ENCODE data around the gene ASTN2.

The ASTN2 gene

GRCh38 chr9:116929621-116930020, 485.2 kb downstream of the ASTN2 start:
- H3K4me2 ChIP-seq (ENCODE audit: low read length) = no peak overlapping the region
- H3K27me3 ChIP-seq (ENCODE audit: control insufficient read depth, low read length) = no peaks in the 10 kb centered on the region
- no peaks in the 10 kb centered on the region for H3F3A ChIP-seq (ENCODE audit: control insufficient read depth, insufficient read depth)
- H3K27ac ChIP-seq (ENCODE audit: low read depth, low read length) = no peak overlapping the region
- H3K79me2 ChIP-seq (ENCODE audit: control insufficient read depth, low read length) = no peaks in the 10 kb centered on the region
- no peaks in the 10 kb centered on the region for H3K36me3 ChIP-seq (ENCODE audit: control insufficient read depth, low read length)
- H3K4me1 ChIP-seq (ENCODE audit: control insufficient read depth, low read length) = no peaks in the 10 kb centered on the region
- no peak overlapping the region for H3K4me3 ChIP-seq (ENCODE audit: low read length)
- H3K9me2 ChIP-seq (replicated peaks; ENCODE audit: control insufficient read depth, low read length) = no peaks in the 10 kb centered on the region
- TF ChIP-seq EZH2phosphoT487 (IDR thresholded peaks at IDR 0.05; ENCODE audit: borderline replicate concordance, low read length) (no peak), CTCF (IDR thresholded peaks at IDR 0.05; ENCODE audit: low read depth, low read length, poor library complexity, severe bottlenecking) (no peak)
- no peaks in the 10 kb centered on the region for H4K20me1 ChIP-seq (ENCODE audit: control insufficient read depth, insufficient read depth, low read depth, low read length)
- H3K9me3 ChIP-seq (ENCODE audit: control insufficient read depth, insufficient read depth, low read length) = no peaks in the 10 kb centered on the region

- H3K9me2 ChIP-seq (replicated peaks; ENCODE audit: control insufficient read depth, low read length) = no peaks in the 10 kb centered on the region
- H4K20me1 ChIP-seq (ENCODE audit: control insufficient read depth, insufficient read depth, low read depth, low read length) = no peaks in the 10 kb centered on the region
- H3K36me3 ChIP-seq (ENCODE audit: control insufficient read depth, low read length) = no peaks in the 10 kb centered on the region
- no peak overlapping the region for H3K4me3 ChIP-seq (ENCODE audit: low read length)
- H3K9me3 ChIP-seq (ENCODE audit: control insufficient read depth, insufficient read depth, low read length) = no peaks in the 10 kb centered on the region
- H3K4me2 ChIP-seq (ENCODE audit: low read length) = no peak overlapping the region
- no peaks in the 10 kb centered on the region for H3K27me3 ChIP-seq (ENCODE audit: control insufficient read depth, low read length)
- H3K27ac ChIP-seq (ENCODE audit: low read depth, low read length) = no peak overlapping the region
- no peak for TF ChIP-seq CTCF (IDR thresholded peaks at IDR 0.05; ENCODE audit: low read depth, low read length, poor library complexity, severe bottlenecking)
- no peak for TF ChIP-seq EZH2phosphoT487 (IDR thresholded peaks at IDR 0.05; ENCODE audit: borderline replicate concordance, low read length)
- no peaks in the 10 kb centered on the region for H3K4me1 ChIP-seq (ENCODE audit: control insufficient read depth, low read length)
- no peaks in the 10 kb centered on the region for H3K79me2 ChIP-seq (ENCODE audit: control insufficient read depth, low read length)
- no peaks in the 10 kb centered on the region for H3F3A ChIP-seq (ENCODE audit: control insufficient read depth, insufficient read depth)
Measured at GRCh38 chr9:116928884-116929283, 486.0 kb downstream of the ASTN2 start.

- TF ChIP-seq EZH2phosphoT487 (IDR thresholded peaks at IDR 0.05; ENCODE audit: borderline replicate concordance, low read length) = no peak
- no peak for TF ChIP-seq CTCF (IDR thresholded peaks at IDR 0.05; ENCODE audit: low read depth, low read length, poor library complexity, severe bottlenecking)
- no peak overlapping the region for H3K4me3 ChIP-seq (ENCODE audit: low read length)
- H3K27ac ChIP-seq (ENCODE audit: low read depth, low read length) = no peak overlapping the region
Measured at GRCh38 chr9:116928289-116928688, 486.6 kb downstream of the ASTN2 start.

GRCh38 chr9:116927726-116928125, 487.1 kb downstream of the ASTN2 start:
- H3K9me2 ChIP-seq (replicated peaks; ENCODE audit: control insufficient read depth, low read length) = no peaks in the 10 kb centered on the region
- H3K27me3 ChIP-seq (ENCODE audit: control insufficient read depth, low read length) = no peaks in the 10 kb centered on the region
- no peak overlapping the region for H3K4me2 ChIP-seq (ENCODE audit: low read length)
- H3K4me3 ChIP-seq (ENCODE audit: low read length) = no peak overlapping the region
- H4K20me1 ChIP-seq (ENCODE audit: control insufficient read depth, insufficient read depth, low read depth, low read length) = no peaks in the 10 kb centered on the region
- no peak overlapping the region for H3K27ac ChIP-seq (ENCODE audit: low read depth, low read length)
- no peaks in the 10 kb centered on the region for H3K79me2 ChIP-seq (ENCODE audit: control insufficient read depth, low read length)
- H3K4me1 ChIP-seq (ENCODE audit: control insufficient read depth, low read length) = no peaks in the 10 kb centered on the region
- TF ChIP-seq CTCF (IDR thresholded peaks at IDR 0.05; ENCODE audit: low read depth, low read length, poor library complexity, severe bottlenecking) (no peak), EZH2phosphoT487 (IDR thresholded peaks at IDR 0.05; ENCODE audit: borderline replicate concordance, low read length) (no peak)
- H3K36me3 ChIP-seq (ENCODE audit: control insufficient read depth, low read length) = no peaks in the 10 kb centered on the region
- no peaks in the 10 kb centered on the region for H3K9me3 ChIP-seq (ENCODE audit: control insufficient read depth, insufficient read depth, low read length)
- H3F3A ChIP-seq (ENCODE audit: control insufficient read depth, insufficient read depth) = no peaks in the 10 kb centered on the region

More at GRCh38 chr9:116928289-116928688, 486.6 kb downstream of the ASTN2 start:
- H3F3A ChIP-seq (ENCODE audit: control insufficient read depth, insufficient read depth) = no peaks in the 10 kb centered on the region
- H4K20me1 ChIP-seq (ENCODE audit: control insufficient read depth, insufficient read depth, low read depth, low read length) = no peaks in the 10 kb centered on the region
- H3K9me3 ChIP-seq (ENCODE audit: control insufficient read depth, insufficient read depth, low read length) = no peaks in the 10 kb centered on the region
- H3K36me3 ChIP-seq (ENCODE audit: control insufficient read depth, low read length) = no peaks in the 10 kb centered on the region
- H3K4me1 ChIP-seq (ENCODE audit: control insufficient read depth, low read length) = no peaks in the 10 kb centered on the region
- no peak overlapping the region for H3K4me2 ChIP-seq (ENCODE audit: low read length)
- H3K9me2 ChIP-seq (replicated peaks; ENCODE audit: control insufficient read depth, low read length) = no peaks in the 10 kb centered on the region
- H3K79me2 ChIP-seq (ENCODE audit: control insufficient read depth, low read length) = no peaks in the 10 kb centered on the region
- no peaks in the 10 kb centered on the region for H3K27me3 ChIP-seq (ENCODE audit: control insufficient read depth, low read length)

All from DOHH2 (cell line).